MCF 10A (cell line): ENCODE measurements around the gene VASH1. TPM values are rescaled to one million over a fixed set of nuclear protein-coding genes. Genes with fewer than 3 reads are reported as not detected.

ENCODE experiments used
- BruUV-seq: library from RNA; stranded (reverse); fragments of 400-500 nt; replicated peaks from 2 replicates; lab custom pipeline; 2021; lab: Mats Ljungman, UMichigan
- CTCF ChIA-PET: fragments of 300-600 bp; sonication (Branson Sonifier 250); formaldehyde crosslinking; extraction: SDS; loops from one replicate; lab custom pipeline; 2021; ENCODE audit warnings: antibody characterized with exemption, inconsistent platforms; lab: Yijun Ruan, JAX
- POLR2A ChIA-PET: fragments of 300-600, 350-650 bp; sonication (Branson Sonifier 250); formaldehyde crosslinking; extraction: SDS; loops from one replicate; lab custom pipeline; 2020; ENCODE audit warnings: antibody characterized with exemption, inconsistent platforms; lab: Yijun Ruan, JAX
- DNase-seq: peaks from one replicate; pipeline ENCODE4 v3.0.0-alpha.2; 2018; ENCODE audit not compliant: unreplicated experiment
- H3K27ac Mint-ChIP-seq: one replicate; pipeline ENCODE4 v1.8.0; 2022; ENCODE audit warnings: mild to moderate bottlenecking, low read depth, mixed read lengths; ENCODE audit not compliant: unreplicated experiment
- H3K27me3 Mint-ChIP-seq: one replicate; pipeline ENCODE4 v1.8.0; 2022; ENCODE audit warnings: mixed read lengths; ENCODE audit not compliant: insufficient read depth, unreplicated experiment
- H3K36me3 Mint-ChIP-seq: one replicate; pipeline ENCODE4 v1.8.0; 2022; ENCODE audit warnings: mild to moderate bottlenecking, moderate library complexity, mixed read lengths; ENCODE audit not compliant: insufficient read depth, unreplicated experiment
- H3K4me1 Mint-ChIP-seq: one replicate; pipeline ENCODE4 v1.8.0; 2022; ENCODE audit warnings: mixed read lengths; ENCODE audit not compliant: insufficient read depth, unreplicated experiment
- H3K4me3 Mint-ChIP-seq: one replicate; pipeline ENCODE4 v1.8.0; 2022; ENCODE audit warnings: mild to moderate bottlenecking, moderate library complexity, mixed read lengths; ENCODE audit not compliant: unreplicated experiment
- H3K9me3 Mint-ChIP-seq: one replicate; pipeline ENCODE4 v1.8.0; 2022; ENCODE audit warnings: mixed read lengths; ENCODE audit not compliant: unreplicated experiment
- CTCF ChIP-seq: fragments of 200-600 bp; IDR thresholded peaks from one replicate; pipeline ENCODE4 v1.8.0; 2022; ENCODE audit warnings: antibody characterized with exemption, mild to moderate bottlenecking; ENCODE audit not compliant: unreplicated experiment
- intact Hi-C: fragments of 100-400 bp; cut with micrococcal nuclease; formaldehyde crosslinking; loops from 2 replicates; pipeline ENCODE4 v1.14.1; 2022
- total RNA-seq: library from RNA; stranded (reverse); gene quantifications from 2 replicates; pipeline ENCODE4 v1.2.3, GENCODE V29; 2022

The VASH1 gene
- total RNA-seq, 1 experiment from 2014 or later, result 0.35 TPM

- Mint-ChIP-seq H3K4me3 (no peak overlapping the region), H3K9me3 (peaks cover 7% of the 10 kb centered on the region)
- BruUV-seq, result no TSS peak
Observed at GRCh38 chr14:76741074-76741473, 20.2 kb upstream of the VASH1 start.

GRCh38 chr14:76742185-76742584, 19.1 kb upstream of the VASH1 start:
- H3K27me3 Mint-ChIP-seq, result peaks cover 54% of the 10 kb centered on the region
- peaks cover 7% of the 10 kb centered on the region for H3K9me3 Mint-ChIP-seq
- no peaks in the 10 kb centered on the region for H3K36me3 Mint-ChIP-seq
- DNase-seq, result no peak
- POLR2A ChIA-PET, result no interaction called here
- CTCF ChIA-PET, result no interaction called here
- no peak overlapping the region for H3K4me3 Mint-ChIP-seq
- intact Hi-C loops, result no loop called here
- no peak overlapping the region for H3K27ac Mint-ChIP-seq
- no TSS peak for BruUV-seq
- no peaks in the 10 kb centered on the region for H3K4me1 Mint-ChIP-seq
- TF ChIP-seq CTCF, result no peak

More at GRCh38 chr14:76741074-76741473, 20.2 kb upstream of the VASH1 start:
- no peak for DNase-seq
- CTCF ChIA-PET, result no interaction called here
- H3K27ac Mint-ChIP-seq, result no peak overlapping the region
- POLR2A ChIA-PET, result no interaction called here
- TF ChIP-seq CTCF, result no peak
- H3K27me3 Mint-ChIP-seq, result peaks cover 55% of the 10 kb centered on the region
- intact Hi-C loops, result no loop called here
- no peaks in the 10 kb centered on the region for H3K4me1 Mint-ChIP-seq
- no peaks in the 10 kb centered on the region for H3K36me3 Mint-ChIP-seq

GRCh38 chr14:76742966-76743365, 18.3 kb upstream of the VASH1 start:
- Mint-ChIP-seq H3K9me3 (peaks cover 7% of the 10 kb centered on the region), H3K27me3 (peaks cover 54% of the 10 kb centered on the region), H3K36me3 (no peaks in the 10 kb centered on the region), H3K4me3 (no peak overlapping the region), H3K4me1 (no peaks in the 10 kb centered on the region), H3K27ac (no peak overlapping the region)
- BruUV-seq, result no TSS peak
- no peak for TF ChIP-seq CTCF
- ChIA-PET POLR2A (interaction anchor here (0.5 kb wide), 1 partner anchor 1082 kb away, joined by 3 read pairs; the partner anchor contains the start of gene ERG28), CTCF (interaction anchor here (0.6 to 1.4 kb wide), 3 partner anchors 33 to 585 kb away, joined by 3 read pairs; no protein-coding TSS in a partner anchor)
- DNase-seq, result peak; percentile 54
- intact Hi-C loops, result no loop called here

GRCh38 chr14:76752744-76753143, 8.5 kb upstream of the VASH1 start:
- BruUV-seq, result no TSS peak
- no peak for DNase-seq
- intact Hi-C loops, result no loop called here
- no peak overlapping the region for H3K27ac Mint-ChIP-seq
- ChIA-PET CTCF (interaction anchor here (0.6 kb wide), 1 partner anchor 221 kb away, joined by 3 read pairs; no protein-coding TSS in a partner anchor), POLR2A (no interaction called here)
- H3K4me3 Mint-ChIP-seq, result no peak overlapping the region
- no peaks in the 10 kb centered on the region for H3K4me1 Mint-ChIP-seq
- no peaks in the 10 kb centered on the region for H3K9me3 Mint-ChIP-seq
- H3K27me3 Mint-ChIP-seq, result peaks cover 46% of the 10 kb centered on the region
- no peak for TF ChIP-seq CTCF
- H3K36me3 Mint-ChIP-seq, result no peaks in the 10 kb centered on the region
